HEK293 (cell line): ENCODE results near the gene CPD.

ENCODE experiments used
- EGR2 ChIP-seq: fragments of 450-650 bp; formaldehyde crosslinking; IDR thresholded peaks from 2 replicates; pipeline ENCODE4 v1.5.1; 2016; ENCODE audit warnings: low read depth, missing biosample characterization, missing genetic modification characterization
- ELK4 ChIP-seq: IDR thresholded peaks from 2 replicates; pipeline ENCODE4 v1.6.1; 2011; ENCODE audit warnings: mild to moderate bottlenecking, low read depth, low read length, borderline replicate concordance
- FEZF1 ChIP-seq: fragments of 450-650 bp; formaldehyde crosslinking; IDR thresholded peaks from 2 replicates; pipeline ENCODE4 v1.5.1; 2016; ENCODE audit warnings: missing biosample characterization, missing genetic modification characterization
- GLI2 ChIP-seq: fragments of 450-650 bp; formaldehyde crosslinking; IDR thresholded peaks from 2 replicates; pipeline ENCODE4; 2017; ENCODE audit warnings: missing biosample characterization, missing genetic modification characterization, low read depth, borderline replicate concordance
- KLF10 ChIP-seq: fragments of 450-650 bp; IDR thresholded peaks from 2 replicates; pipeline ENCODE4 v1.5.1; 2018; ENCODE audit warnings: missing biosample characterization, mild to moderate bottlenecking, missing genetic modification characterization
- KLF17 ChIP-seq: fragments of 450-650 bp; formaldehyde crosslinking; IDR thresholded peaks from 2 replicates; pipeline ENCODE4 v1.5.1; 2016; ENCODE audit warnings: missing biosample characterization, missing genetic modification characterization
- KLF8 ChIP-seq: fragments of 450-650 bp; formaldehyde crosslinking; IDR thresholded peaks from 2 replicates; pipeline ENCODE4 v1.5.1; 2016; ENCODE audit warnings: missing biosample characterization, missing genetic modification characterization
- PATZ1 ChIP-seq: fragments of 450-650 bp; formaldehyde crosslinking; IDR thresholded peaks from 2 replicates; pipeline ENCODE4 v1.5.1; 2016; ENCODE audit warnings: missing biosample characterization, missing genetic modification characterization
- PBX3 ChIP-seq: sonication (generic); formaldehyde crosslinking; IDR thresholded peaks from 2 replicates; pipeline ENCODE4 v1.8.1; 2022; ENCODE audit warnings: mild to moderate bottlenecking, moderate library complexity, missing genetic modification reagents
- PRDM10 ChIP-seq: fragments of 450-650 bp; formaldehyde crosslinking; IDR thresholded peaks from 2 replicates; pipeline ENCODE4 v1.5.1; 2016; ENCODE audit warnings: missing biosample characterization, missing genetic modification characterization
- WT1 ChIP-seq: fragments of 450-650 bp; formaldehyde crosslinking; IDR thresholded peaks from 2 replicates; pipeline ENCODE4 v1.5.1; 2016; ENCODE audit warnings: missing biosample characterization, missing genetic modification characterization
- ZBTB20 ChIP-seq: fragments of 450-650 bp; formaldehyde crosslinking; IDR thresholded peaks from 2 replicates; pipeline ENCODE4 v1.5.1; 2016; ENCODE audit warnings: missing biosample characterization, missing genetic modification characterization
- ZFP3 ChIP-seq: fragments of 450-650 bp; formaldehyde crosslinking; IDR thresholded peaks from 2 replicates; pipeline ENCODE4 v1.5.1; 2016; ENCODE audit warnings: low read depth, missing biosample characterization, missing genetic modification characterization
- ZFP69B ChIP-seq: fragments of 450-650 bp; formaldehyde crosslinking; IDR thresholded peaks from 2 replicates; pipeline ENCODE4 v1.5.1; 2016; ENCODE audit warnings: missing biosample characterization, missing genetic modification characterization
- ZNF121 ChIP-seq: fragments of 450-650 bp; formaldehyde crosslinking; IDR thresholded peaks from 2 replicates; pipeline ENCODE4 v1.5.1; 2016; ENCODE audit warnings: missing biosample characterization, missing genetic modification characterization
- ZNF157 ChIP-seq: fragments of 450-650 bp; formaldehyde crosslinking; IDR thresholded peaks from 2 replicates; pipeline ENCODE4 v1.5.1; 2016; ENCODE audit warnings: missing biosample characterization, missing genetic modification characterization
- ZNF175 ChIP-seq: fragments of 450-650 bp; formaldehyde crosslinking; IDR thresholded peaks from 2 replicates; pipeline ENCODE4 v1.5.1; 2016; ENCODE audit warnings: missing biosample characterization, missing genetic modification characterization
- ZNF292 ChIP-seq: fragments of 450-650 bp; formaldehyde crosslinking; IDR thresholded peaks from 2 replicates; pipeline ENCODE4 v1.5.1; 2016; ENCODE audit warnings: low read depth, missing biosample characterization, missing genetic modification characterization, borderline replicate concordance
- ZNF37A ChIP-seq: fragments of 450-650 bp; IDR thresholded peaks from 2 replicates; pipeline ENCODE4 v1.5.1; 2018; ENCODE audit warnings: missing biosample characterization, missing genetic modification characterization
- ZNF449 ChIP-seq: fragments of 450-650 bp; formaldehyde crosslinking; IDR thresholded peaks from 2 replicates; pipeline ENCODE4 v1.5.1; 2017; ENCODE audit warnings: missing biosample characterization, mild to moderate bottlenecking, missing genetic modification characterization, moderate library complexity
- ZNF585B ChIP-seq: fragments of 450-650 bp; formaldehyde crosslinking; IDR thresholded peaks from 2 replicates; pipeline ENCODE4 v1.5.1; 2016; ENCODE audit warnings: missing biosample characterization, missing genetic modification characterization
- ZNF596 ChIP-seq: fragments of 450-650 bp; IDR thresholded peaks from 2 replicates; pipeline ENCODE4 v1.5.0; 2018; ENCODE audit warnings: missing biosample characterization, mild to moderate bottlenecking, missing genetic modification characterization, moderate library complexity
- ZNF747 ChIP-seq: fragments of 450-650 bp; formaldehyde crosslinking; IDR thresholded peaks from 2 replicates; pipeline ENCODE4 v1.5.1; 2016; ENCODE audit warnings: missing biosample characterization, missing genetic modification characterization
- ZSCAN16 ChIP-seq: fragments of 450-650 bp; formaldehyde crosslinking; IDR thresholded peaks from 2 replicates; pipeline ENCODE4 v1.5.1; 2016; ENCODE audit warnings: missing biosample characterization, missing genetic modification characterization
- ZSCAN23 ChIP-seq: fragments of 450-650 bp; formaldehyde crosslinking; IDR thresholded peaks from 2 replicates; pipeline ENCODE4 v1.5.1; 2016; ENCODE audit warnings: missing biosample characterization, missing genetic modification characterization
- ZSCAN5A ChIP-seq: fragments of 450-650 bp; formaldehyde crosslinking; IDR thresholded peaks from 2 replicates; pipeline ENCODE4 v1.5.1; 2016; ENCODE audit warnings: missing biosample characterization, missing genetic modification characterization
- ZXDB ChIP-seq: fragments of 450-650 bp; formaldehyde crosslinking; IDR thresholded peaks from 2 replicates; pipeline ENCODE4 v1.5.1; 2016; ENCODE audit warnings: missing biosample characterization, missing genetic modification characterization

The CPD gene

GRCh38 chr17:30376621-30377452 is 1.9 kb upstream of the CPD start (continued):
- TF ChIP-seq PRDM10 (peak; percentile 68), ZNF175 (tag by site-specific recombination) (no peak), KLF10 (peak; percentile 53; the same call in 1 of the 2 replicates), ZNF157 (tag by site-specific recombination) (no peak), KLF17 (tag by site-specific recombination) (peak; percentile 95), ELK4 (no peak), ZNF292 (tag by site-specific recombination) (no peak), FEZF1 (tag by site-specific recombination) (peak; percentile 99), ZNF747 (tag by site-specific recombination) (no peak), EGR2 (tag by site-specific recombination) (peak; percentile 40), PBX3 (CRISPR knock-in tag) (no peak), ZNF37A (tag by site-specific recombination) (no peak), ZSCAN23 (tag by site-specific recombination) (0 out of 2 replicates have a peak, but pooled peaks have one; percentile 73), WT1 (tag by site-specific recombination) (peak; percentile 94), ZNF121 (no peak), PATZ1 (tag by site-specific recombination) (no peak; the same call in none of the 2 replicates), KLF8 (tag by site-specific recombination) (peak; percentile 79; the same call in 1 of the 2 replicates), GLI2 (tag by site-specific recombination) (peak; percentile 80; the same call in 1 of the 2 replicates), ZNF449 (peak; percentile 65; the same call in 1 of the 2 replicates), ZXDB (tag by site-specific recombination) (peak; percentile 6; the same call in 1 of the 2 replicates), ZNF585B (tag by site-specific recombination) (no peak), ZBTB20 (tag by site-specific recombination) (peak; percentile 61; the same call in 1 of the 2 replicates), ZNF596 (peak; percentile 57; the same call in 1 of the 2 replicates), ZSCAN16 (tag by site-specific recombination) (peak; percentile 85), ZSCAN5A (tag by site-specific recombination) (no peak), ZFP69B (tag by site-specific recombination) (peak; percentile 42; the same call in 1 of the 2 replicates), ZFP3 (tag by site-specific recombination) (no peak)
